Mammary epithelial cell (primary cell): ENCODE measurements around the gene LMO7.
"Not testable (repeated sequence)": the region's sequence is repeated elsewhere in the genome, so short reads cannot be mapped to it uniquely, and the experiment has no call there.

Experiments
- CTCF ChIP-seq, 2 donors: IDR thresholded peaks in 1 of 2; conservative IDR thresholded peaks in 1 of 2; 2 replicates each; pipeline ENCODE4 v1.5.1; 2011 to 2012; ENCODE audit warnings: inconsistent platforms in 2 of 2, low read length in 2 of 2, mild to moderate bottlenecking in 2 of 2, control low read depth in 1 of 2, low read depth in 1 of 2; ENCODE audit not compliant: insufficient read depth in 1 of 2; ENCODE audit errors: extremely low read depth in 1 of 2
- EZH2 ChIP-seq: IDR thresholded peaks from 2 replicates; pipeline ENCODE4 v1.6.1; 2012; ENCODE audit warnings: low read length, inconsistent platforms, borderline replicate concordance

- TF ChIP-seq CTCF (conservative IDR thresholded peaks at IDR 0.05 in 1 of 2, IDR thresholded peaks at IDR 0.05 in 1 of 2; ENCODE audit: extremely low read depth in 1 of 2, insufficient read depth in 1 of 2, low read depth in 1 of 2, low read length in 2 of 2), result peak; percentile 85 to 98
- TF ChIP-seq EZH2, result not testable (repeated sequence)
Observed at GRCh38 chr13:75695908-75696307, 59.8 kb downstream of the LMO7 start.
